Measurements from ENCODE around the gene TSR3.
A peak's percentile ranks its signal among the peaks of the same experiment; 100 is the strongest.

Gene TSR3

GRCh38 chr16:1309888-1310831, 41.5 kb downstream of the TSR3 start:
- DNase-seq (ENCODE audit: low spot score): no peak

GRCh38 chr16:1308977-1309885, 42.4 kb downstream of the TSR3 start, which contains the start of gene UBE2I:
TSS of gene UBE2I (plus strand) at chr16:1309636. CDS start at chr16:1314031, 4,395 bp downstream.
- peak; percentile 98 for DNase-seq (ENCODE audit: low spot score)

GRCh38 chr16:1308036-1308976, 43.4 kb downstream of the TSR3 start:
- DNase-seq (ENCODE audit: low spot score): no peak

GRCh38 chr16:1306334-1306733, 45.3 kb downstream of the TSR3 start:
- DNase-seq (ENCODE audit: low spot score): no peak

GRCh38 chr16:1305823-1306222, 45.9 kb downstream of the TSR3 start:
- DNase-seq (ENCODE audit: low spot score): no peak

GRCh38 chr16:1301562-1301961, 50.1 kb downstream of the TSR3 start:
- no peak for DNase-seq (ENCODE audit: low spot score)

GRCh38 chr16:1300664-1301476, 50.8 kb downstream of the TSR3 start:
- DNase-seq (ENCODE audit: low spot score): peak; percentile 57

- DNase-seq (ENCODE audit: low spot score): no peak
Measured at GRCh38 chr16:1299868-1300203, 51.8 kb downstream of the TSR3 start.
